MCF 10A (cell line): ENCODE data around the gene SEC14L5. TPM values are rescaled to one million over a fixed set of nuclear protein-coding genes. Genes with fewer than 3 reads are reported as not detected.

ENCODE experiments used
- BruUV-seq: library from RNA; stranded (reverse); fragments of 400-500 nt; replicated peaks from 2 replicates; lab custom pipeline; 2021; lab: Mats Ljungman, UMichigan
- CTCF ChIA-PET: fragments of 300-600 bp; sonication (Branson Sonifier 250); formaldehyde crosslinking; extraction: SDS; loops from one replicate; lab custom pipeline; 2021; ENCODE audit warnings: antibody characterized with exemption, inconsistent platforms; lab: Yijun Ruan, JAX
- POLR2A ChIA-PET: fragments of 300-600, 350-650 bp; sonication (Branson Sonifier 250); formaldehyde crosslinking; extraction: SDS; loops from one replicate; lab custom pipeline; 2020; ENCODE audit warnings: antibody characterized with exemption, inconsistent platforms; lab: Yijun Ruan, JAX
- DNase-seq: peaks from one replicate; pipeline ENCODE4 v3.0.0-alpha.2; 2018; ENCODE audit not compliant: unreplicated experiment
- H3K27ac Mint-ChIP-seq: one replicate; pipeline ENCODE4 v1.8.0; 2022; ENCODE audit warnings: mild to moderate bottlenecking, low read depth, mixed read lengths; ENCODE audit not compliant: unreplicated experiment
- H3K27me3 Mint-ChIP-seq: one replicate; pipeline ENCODE4 v1.8.0; 2022; ENCODE audit warnings: mixed read lengths; ENCODE audit not compliant: insufficient read depth, unreplicated experiment
- H3K36me3 Mint-ChIP-seq: one replicate; pipeline ENCODE4 v1.8.0; 2022; ENCODE audit warnings: mild to moderate bottlenecking, moderate library complexity, mixed read lengths; ENCODE audit not compliant: insufficient read depth, unreplicated experiment
- H3K4me1 Mint-ChIP-seq: one replicate; pipeline ENCODE4 v1.8.0; 2022; ENCODE audit warnings: mixed read lengths; ENCODE audit not compliant: insufficient read depth, unreplicated experiment
- H3K4me3 Mint-ChIP-seq: one replicate; pipeline ENCODE4 v1.8.0; 2022; ENCODE audit warnings: mild to moderate bottlenecking, moderate library complexity, mixed read lengths; ENCODE audit not compliant: unreplicated experiment
- H3K9me3 Mint-ChIP-seq: one replicate; pipeline ENCODE4 v1.8.0; 2022; ENCODE audit warnings: mixed read lengths; ENCODE audit not compliant: unreplicated experiment
- intact Hi-C: fragments of 100-400 bp; cut with micrococcal nuclease; formaldehyde crosslinking; loops from 2 replicates; pipeline ENCODE4 v1.14.1; 2022
- total RNA-seq: library from RNA; stranded (reverse); gene quantifications from 2 replicates; pipeline ENCODE4 v1.2.3, GENCODE V29; 2022
- TF ChIP-seq, protein P1 (sequence below): fragments of 200-600 bp; IDR thresholded peaks from one replicate; pipeline ENCODE4 v1.8.0; 2022; ENCODE audit warnings: antibody characterized with exemption, mild to moderate bottlenecking; ENCODE audit not compliant: unreplicated experiment

The SEC14L5 gene
- total RNA-seq, 1 experiment from 2014 or later = not detected

DNA sequence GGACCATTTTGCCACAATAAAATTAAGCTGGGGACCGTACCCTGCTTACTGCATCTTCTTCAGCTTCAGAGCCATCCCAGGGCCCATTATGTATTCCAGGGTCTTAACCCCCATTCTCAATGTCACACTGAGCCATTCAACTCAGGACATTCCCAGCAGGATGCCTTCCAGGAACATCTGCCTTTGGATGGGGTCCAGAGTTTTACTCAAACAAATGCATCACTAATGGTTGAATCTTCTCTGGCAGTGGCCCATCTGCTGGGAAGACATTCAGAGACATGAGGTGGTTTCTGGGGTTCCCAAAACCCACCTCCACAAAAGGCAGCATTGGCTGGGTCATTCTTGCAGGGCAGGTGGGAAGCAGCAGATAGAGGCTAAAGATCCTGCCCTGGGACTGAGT, 3.4 kb upstream of the SEC14L5 start:
- Mint-ChIP-seq H3K4me3 (no peak overlapping the region), H3K4me1 (peaks cover 12% of the 10 kb centered on the region), H3K27ac (no peak overlapping the region), H3K9me3 (no peaks in the 10 kb centered on the region), H3K27me3 (peaks cover 14% of the 10 kb centered on the region), H3K36me3 (no peaks in the 10 kb centered on the region)
- DNase-seq = no peak
- ChIA-PET CTCF (interaction anchor here (0.5 to 4.3 kb wide), 14 partner anchors 13 to 144 kb away, joined by 3 to 33 read pairs (median 4); partner anchors contain the start of genes GLYR1, PPL and UBN1), POLR2A (interaction anchor here (0.6 to 1.6 kb wide), 3 partner anchors 102 to 220 kb away, joined by 3 to 5 read pairs (median 3); partner anchors contain the start of genes ANKS3 and DNAAF8)
- TF ChIP-seq, protein P1, sequence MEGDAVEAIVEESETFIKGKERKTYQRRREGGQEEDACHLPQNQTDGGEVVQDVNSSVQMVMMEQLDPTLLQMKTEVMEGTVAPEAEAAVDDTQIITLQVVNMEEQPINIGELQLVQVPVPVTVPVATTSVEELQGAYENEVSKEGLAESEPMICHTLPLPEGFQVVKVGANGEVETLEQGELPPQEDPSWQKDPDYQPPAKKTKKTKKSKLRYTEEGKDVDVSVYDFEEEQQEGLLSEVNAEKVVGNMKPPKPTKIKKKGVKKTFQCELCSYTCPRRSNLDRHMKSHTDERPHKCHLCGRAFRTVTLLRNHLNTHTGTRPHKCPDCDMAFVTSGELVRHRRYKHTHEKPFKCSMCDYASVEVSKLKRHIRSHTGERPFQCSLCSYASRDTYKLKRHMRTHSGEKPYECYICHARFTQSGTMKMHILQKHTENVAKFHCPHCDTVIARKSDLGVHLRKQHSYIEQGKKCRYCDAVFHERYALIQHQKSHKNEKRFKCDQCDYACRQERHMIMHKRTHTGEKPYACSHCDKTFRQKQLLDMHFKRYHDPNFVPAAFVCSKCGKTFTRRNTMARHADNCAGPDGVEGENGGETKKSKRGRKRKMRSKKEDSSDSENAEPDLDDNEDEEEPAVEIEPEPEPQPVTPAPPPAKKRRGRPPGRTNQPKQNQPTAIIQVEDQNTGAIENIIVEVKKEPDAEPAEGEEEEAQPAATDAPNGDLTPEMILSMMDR = no peak
- no TSS peak for BruUV-seq
- intact Hi-C loops = loop anchor here (5.0 to 10.0 kb wide), 4 partner anchors 262 to 602 kb away; partner anchors contain the start of genes NUDT16L1, PAM16 and UBALD1

DNA sequence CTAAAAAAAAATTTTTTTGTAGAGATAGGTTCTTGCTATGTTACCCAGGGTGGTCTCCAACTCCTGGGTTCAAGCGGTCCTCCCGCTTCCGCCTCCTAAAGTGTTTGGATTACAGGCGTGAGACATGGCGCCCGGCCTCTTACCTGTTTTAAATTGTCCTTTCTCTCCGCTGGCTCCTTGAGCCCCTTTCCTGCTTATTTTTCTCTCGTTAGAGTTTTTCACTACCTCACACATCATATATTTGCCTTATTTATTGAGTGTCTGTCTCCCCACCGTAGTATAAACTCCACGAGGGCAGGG, 760 bp upstream of the SEC14L5 start:
- H3K4me1 Mint-ChIP-seq = peaks cover 12% of the 10 kb centered on the region
- peak overlapping the region; percentile 90 for H3K4me3 Mint-ChIP-seq
- POLR2A ChIA-PET = interaction anchor here (0.9 to 2.4 kb wide), 7 partner anchors 13 to 188 kb away, joined by 4 to 14 read pairs (median 5); partner anchors contain the start of gene PPL
- no peaks in the 10 kb centered on the region for H3K9me3 Mint-ChIP-seq
- peaks cover 14% of the 10 kb centered on the region for H3K27me3 Mint-ChIP-seq
- intact Hi-C loops = loop anchor here (2.0 to 10.0 kb wide), 6 partner anchors 135 to 605 kb away; partner anchors contain the start of genes NUDT16L1, PAM16, ROGDI and UBALD1
- no peaks in the 10 kb centered on the region for H3K36me3 Mint-ChIP-seq
- no peak overlapping the region for H3K27ac Mint-ChIP-seq
- no TSS peak for BruUV-seq
- TF ChIP-seq, protein P1 = no peak
- no peak for DNase-seq
- CTCF ChIA-PET = interaction anchor here (0.6 to 4.3 kb wide), 24 partner anchors 11 to 1987 kb away, joined by 3 to 33 read pairs (median 5); partner anchors contain the start of genes ANKS3, DNAAF8, GLYR1 and PPL

DNA sequence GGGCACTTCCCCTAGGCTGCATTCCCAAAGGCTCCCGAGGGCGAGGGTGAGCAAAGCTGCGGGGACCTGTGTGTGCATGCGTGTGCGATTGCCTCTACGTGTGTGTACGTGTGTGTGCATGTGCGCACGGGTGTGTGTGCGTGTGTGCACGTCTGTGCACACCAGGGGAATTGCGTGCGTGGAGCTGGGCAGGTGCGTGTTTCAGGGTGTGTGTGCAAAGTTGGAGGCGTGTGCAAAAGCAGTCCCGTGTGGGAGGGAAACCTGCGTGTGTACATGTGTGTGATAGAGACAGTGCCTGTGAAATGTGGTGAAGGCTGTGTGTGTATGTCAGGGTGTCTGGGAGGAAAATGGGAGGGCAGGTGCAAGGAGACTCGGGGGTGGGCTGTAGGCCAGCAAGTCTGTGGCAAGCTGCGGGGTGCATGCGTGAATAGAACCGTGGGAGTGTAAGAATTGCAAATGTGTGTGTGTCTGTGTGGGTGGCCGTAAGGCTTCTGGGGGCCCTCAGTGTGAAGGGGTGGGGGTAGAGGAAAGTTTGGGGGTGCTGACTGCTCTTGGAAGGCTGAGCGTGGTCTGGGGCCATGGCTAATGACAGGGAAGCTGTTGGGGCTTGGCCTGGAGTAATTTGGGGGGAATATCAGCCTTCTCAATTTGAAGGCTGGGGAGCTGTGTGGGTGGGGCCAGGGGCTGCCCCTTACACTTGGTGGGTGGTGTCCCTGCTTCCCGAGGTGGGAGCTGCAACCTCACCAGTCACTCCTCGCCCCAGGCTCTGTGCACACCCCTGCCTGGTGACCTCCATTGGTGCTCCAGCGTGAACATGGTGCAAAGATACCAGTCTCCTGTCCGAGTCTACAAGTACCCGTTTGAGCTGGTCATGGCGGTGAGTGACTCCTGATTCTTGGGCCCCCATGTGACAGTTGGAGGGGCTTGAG, 644 bp downstream of the SEC14L5 start:
- no peaks in the 10 kb centered on the region for H3K36me3 Mint-ChIP-seq
- intact Hi-C loops = loop anchor here (5.0 to 10.0 kb wide), 4 partner anchors 266 to 606 kb away; partner anchors contain the start of genes NUDT16L1, PAM16 and UBALD1
- no TSS peak for BruUV-seq
- peaks cover 12% of the 10 kb centered on the region for H3K4me1 Mint-ChIP-seq
- H3K27ac Mint-ChIP-seq = no peak overlapping the region
- TF ChIP-seq, protein P1 = no peak
- no peak for DNase-seq
- peak overlapping the region; percentile 90 for H3K4me3 Mint-ChIP-seq
- no peaks in the 10 kb centered on the region for H3K9me3 Mint-ChIP-seq
- ChIA-PET POLR2A (interaction anchor here (0.6 to 1.6 kb wide), 10 partner anchors 14 to 190 kb away, joined by 3 to 11 read pairs (median 4); partner anchors contain the start of genes NAGPA and PPL), CTCF (interaction anchor here (0.7 to 2.4 kb wide), 5 partner anchors 14 to 134 kb away, joined by 3 to 12 read pairs (median 4); no protein-coding TSS in a partner anchor)
- H3K27me3 Mint-ChIP-seq = peaks cover 14% of the 10 kb centered on the region

DNA sequence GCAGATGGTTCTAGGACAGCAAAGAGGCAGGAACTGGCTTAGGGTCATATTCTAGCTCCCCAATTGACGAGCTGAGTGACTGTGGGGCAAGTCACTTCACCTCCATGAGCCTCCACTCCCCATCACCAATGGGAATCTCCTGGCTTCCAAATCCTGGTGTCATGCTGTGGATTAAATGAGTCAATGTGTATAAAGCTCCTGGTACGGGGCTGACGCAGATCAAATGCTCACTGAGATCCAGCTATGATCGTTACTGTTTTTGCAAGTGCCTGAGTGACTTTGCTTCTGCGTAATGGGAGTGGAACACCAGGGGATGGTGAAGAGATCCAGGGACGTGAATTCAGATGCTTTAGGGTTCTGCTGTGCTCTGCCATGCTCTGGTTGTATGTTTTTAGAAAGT, 2.4 kb downstream of the SEC14L5 start:
- ChIA-PET CTCF (interaction anchor here (0.6 kb wide), 1 partner anchor 298 kb away, joined by 3 read pairs; no protein-coding TSS in a partner anchor), POLR2A (no interaction called here)
- Mint-ChIP-seq H3K4me1 (peaks cover 12% of the 10 kb centered on the region), H3K27ac (no peak overlapping the region), H3K27me3 (peaks cover 14% of the 10 kb centered on the region), H3K36me3 (no peaks in the 10 kb centered on the region), H3K9me3 (no peaks in the 10 kb centered on the region), H3K4me3 (no peak overlapping the region)
- TF ChIP-seq, protein P1 = no peak
- no TSS peak for BruUV-seq
- DNase-seq = no peak
- intact Hi-C loops = no loop called here
